D341Med (cell line): ENCODE results near the gene APCDD1L.
A peak's percentile ranks its signal among the peaks of the same experiment; 100 is the strongest.

Experiments
- DNase-seq: peaks from one replicate; pipeline ENCODE4 v3.0.0; 2012; ENCODE audit warnings: low spot score

The APCDD1L gene

DNA sequence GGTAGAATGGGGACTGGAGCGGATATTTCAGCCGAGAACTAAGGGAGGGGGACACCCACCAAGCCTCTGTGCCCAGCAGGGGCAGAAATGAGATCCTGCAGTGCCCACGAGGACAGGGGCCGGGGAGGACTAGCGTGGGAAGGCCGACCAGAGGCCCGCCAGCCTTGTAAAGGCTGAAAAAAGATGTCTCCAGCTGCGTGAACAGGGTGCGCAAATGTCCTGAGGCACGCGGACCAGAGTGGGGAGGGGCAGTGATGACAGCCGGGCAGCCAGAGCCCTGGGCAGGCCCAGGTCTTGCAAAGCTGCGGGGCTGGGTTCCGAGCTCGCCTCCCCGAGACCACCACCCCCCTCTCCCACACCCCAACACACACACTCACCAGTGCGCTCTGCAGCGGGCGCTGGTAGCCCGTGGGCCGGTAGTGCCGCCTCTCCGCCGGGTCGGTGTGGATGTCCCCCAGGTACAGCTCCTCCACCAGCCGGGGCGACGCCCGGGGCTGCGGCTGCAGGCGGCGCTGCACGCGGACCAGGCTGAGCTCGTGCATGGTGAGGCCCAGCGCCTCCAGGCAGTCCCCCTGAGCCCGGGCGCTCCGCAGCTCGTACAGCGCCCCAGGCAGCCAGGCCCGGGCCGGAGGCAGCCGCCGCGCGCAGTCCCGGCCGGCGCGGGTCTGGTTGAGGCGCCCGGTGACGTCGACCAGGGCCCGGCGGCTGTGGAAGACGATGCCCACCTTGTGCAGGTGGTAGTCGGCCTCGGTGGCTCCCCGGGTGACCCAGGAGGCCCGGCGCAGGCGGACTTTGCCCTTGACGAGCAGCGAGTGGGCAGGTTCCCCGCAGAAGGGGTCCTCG lies 48.2 kb downstream of the APCDD1L start:
- DNase-seq, result no peak

DNA sequence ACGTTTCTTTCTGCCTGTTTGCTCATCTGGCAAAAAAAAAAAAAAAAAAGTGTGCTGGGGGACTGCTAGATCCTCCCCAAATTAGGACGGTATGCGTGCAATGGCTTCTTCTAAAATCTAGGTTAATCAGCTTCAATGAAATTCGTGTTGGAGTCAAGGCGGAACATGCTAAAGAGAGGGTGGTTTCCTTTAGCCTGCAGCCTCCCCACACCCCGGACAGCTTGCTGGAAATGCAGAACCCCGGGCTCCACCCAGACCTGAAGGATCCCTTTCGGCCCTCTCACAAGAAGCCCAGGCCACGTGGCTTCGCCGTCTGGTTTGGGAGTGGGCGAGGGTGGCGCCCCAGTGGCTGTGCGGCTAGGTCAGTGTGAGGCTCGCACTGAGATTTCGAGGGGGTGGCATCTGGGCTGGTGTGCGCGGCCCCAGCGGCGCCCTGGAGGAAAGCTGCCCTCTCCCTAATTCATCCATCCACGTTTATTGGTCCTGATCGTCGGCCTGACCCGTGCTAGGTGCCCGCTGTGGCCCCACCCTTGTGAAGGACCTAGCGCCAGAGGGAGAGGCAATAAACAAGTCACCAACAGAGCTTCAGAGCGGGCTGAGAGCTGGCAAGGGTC lies 49.0 kb downstream of the APCDD1L start:
- no peak for DNase-seq

DNA sequence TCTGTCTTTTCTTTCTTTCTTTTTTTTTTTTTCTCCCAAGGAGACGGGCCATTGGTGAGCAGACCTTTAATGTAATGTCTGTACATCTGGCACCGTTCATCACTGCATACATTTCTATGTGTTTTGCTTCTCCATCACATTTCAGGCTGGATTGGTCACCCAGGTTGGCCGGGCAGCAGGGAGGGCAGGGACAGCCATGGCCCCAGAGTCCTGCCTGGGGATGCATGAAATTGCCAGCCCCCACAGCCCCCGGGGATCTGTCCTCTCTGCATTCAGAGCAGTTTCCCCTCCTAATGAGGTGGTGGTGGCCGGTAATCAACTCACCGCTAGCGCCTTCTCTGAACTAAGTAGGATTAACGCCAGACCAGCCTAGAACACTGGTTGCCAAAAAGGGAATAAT lies 50.4 kb downstream of the APCDD1L start:
- DNase-seq, result no peak

DNA sequence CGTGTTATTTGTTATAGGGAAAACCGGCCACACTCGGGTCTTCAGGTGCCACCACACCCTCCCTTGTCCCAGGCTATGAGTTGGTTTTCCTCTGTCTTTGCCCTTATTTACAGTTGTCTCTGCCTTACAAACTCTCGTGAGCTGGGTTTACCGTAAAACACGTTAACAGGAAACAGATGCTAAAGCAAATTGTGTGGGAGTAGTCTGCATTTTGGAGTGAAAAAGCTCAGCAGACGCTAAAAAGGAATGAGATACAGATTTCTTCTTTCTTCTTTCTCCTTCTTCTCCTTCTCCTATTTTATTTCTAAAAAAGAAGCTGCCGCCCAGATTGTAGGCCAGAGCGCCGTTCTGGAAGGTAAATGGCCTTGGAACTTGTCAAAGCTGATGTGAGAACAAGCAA lies 51.9 kb downstream of the APCDD1L start:
- DNase-seq, result no peak

DNA sequence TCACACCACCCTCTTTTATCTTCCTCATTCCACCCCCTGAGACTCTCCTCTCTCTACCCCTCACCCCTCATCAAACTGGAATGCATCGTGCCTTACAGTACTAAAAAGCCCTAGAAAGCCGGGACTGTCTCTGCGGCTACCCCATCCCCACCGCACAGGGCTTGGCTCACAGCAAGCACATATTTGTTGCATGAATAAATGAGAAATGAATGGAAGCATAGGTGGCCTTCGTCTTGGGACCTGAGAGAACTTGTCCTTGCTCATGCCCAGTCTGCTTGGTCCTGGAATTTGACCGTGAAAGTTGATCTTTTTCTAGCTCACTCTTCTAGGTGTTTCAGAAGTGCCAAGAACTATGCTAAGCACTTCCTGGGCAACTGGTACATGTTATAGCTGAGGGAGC lies 53.3 kb downstream of the APCDD1L start:
- no peak for DNase-seq

DNA sequence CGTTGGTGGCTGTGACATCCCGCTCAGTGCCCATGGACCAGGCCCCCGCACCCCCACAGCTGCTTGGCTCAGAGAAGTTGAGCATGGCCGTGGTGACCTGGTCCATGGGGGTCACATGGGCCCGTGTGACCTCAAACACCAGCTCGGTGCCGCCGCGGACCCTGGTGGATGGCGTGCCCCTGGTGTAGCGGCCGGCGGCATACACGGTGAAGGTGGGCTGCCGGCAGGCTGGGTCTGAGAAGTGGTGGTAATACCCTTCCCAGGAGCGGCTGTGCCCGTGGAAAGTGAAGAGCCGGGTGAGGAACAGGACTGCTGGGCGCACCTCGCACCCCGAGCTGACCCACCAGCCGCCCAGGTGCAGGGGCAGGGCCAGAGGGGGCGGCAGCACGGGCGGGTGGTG lies 54.1 kb downstream of the APCDD1L start:
- no peak for DNase-seq

DNA sequence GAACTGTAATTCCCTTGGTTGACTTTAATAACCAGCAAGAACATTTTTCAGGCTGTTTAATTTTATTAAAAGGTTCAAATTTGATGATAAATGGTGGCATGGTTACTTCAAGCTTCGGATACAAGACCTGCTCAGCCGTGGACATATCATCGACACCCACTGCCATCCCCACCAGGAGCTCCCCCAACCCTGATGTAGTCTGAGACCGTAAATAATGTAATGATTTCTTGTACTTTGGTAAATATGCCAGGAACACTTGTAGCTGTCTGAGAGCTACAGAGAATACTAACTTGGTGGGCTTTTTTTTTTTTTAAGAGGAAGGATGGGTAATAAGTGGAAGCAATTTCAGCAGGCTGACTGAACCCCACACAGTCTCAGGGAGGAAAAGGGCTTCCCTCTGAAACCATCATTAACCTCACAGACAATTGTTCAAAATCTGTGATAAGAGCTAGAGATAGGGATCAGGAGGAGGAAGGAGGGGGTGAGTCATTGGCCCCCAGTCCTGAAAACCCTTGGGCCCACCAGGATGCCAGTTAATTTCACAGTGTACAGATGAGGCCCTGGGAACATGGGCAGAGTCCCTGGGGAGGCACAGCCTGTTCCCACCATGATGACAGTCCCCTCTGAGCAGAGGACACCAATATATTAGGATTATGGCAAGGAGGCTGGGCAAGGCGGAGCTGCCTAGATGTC lies 56.0 kb downstream of the APCDD1L start:
- DNase-seq, result no peak

DNA sequence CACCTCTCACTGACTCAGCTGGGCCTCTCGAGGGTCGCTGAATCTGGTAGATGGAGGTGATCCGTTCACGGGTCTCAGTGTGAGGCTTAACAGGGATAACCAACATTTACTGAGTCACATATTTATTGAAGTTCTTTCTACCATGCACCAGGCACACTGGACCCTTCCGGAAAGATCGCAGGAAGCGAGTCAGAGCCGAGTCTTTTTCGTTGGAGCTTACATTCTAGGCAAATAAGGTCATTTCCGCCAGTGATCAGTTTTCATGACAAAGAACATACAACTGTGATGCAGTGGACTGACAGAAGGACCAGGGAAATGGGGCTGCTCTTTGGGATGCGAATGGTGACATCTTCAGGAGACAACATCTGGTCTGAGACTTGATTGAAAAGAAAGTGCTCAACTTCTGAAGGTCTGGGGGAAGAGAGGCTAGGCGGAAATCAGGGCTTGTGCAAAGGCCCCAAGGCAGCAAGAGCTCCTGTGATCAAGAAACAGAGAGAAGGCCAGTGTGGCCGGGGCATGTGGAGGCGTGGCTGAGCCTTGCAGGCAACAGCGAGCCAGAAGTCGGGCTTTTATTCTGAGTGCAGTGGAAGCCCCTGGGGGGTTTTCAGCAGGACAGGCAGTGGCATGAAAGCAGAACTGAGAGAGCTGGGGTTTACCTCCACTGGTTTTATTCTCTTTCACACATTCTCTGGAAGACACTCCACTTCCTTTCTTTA lies 56.7 kb downstream of the APCDD1L start:
- DNase-seq, result no peak

DNA sequence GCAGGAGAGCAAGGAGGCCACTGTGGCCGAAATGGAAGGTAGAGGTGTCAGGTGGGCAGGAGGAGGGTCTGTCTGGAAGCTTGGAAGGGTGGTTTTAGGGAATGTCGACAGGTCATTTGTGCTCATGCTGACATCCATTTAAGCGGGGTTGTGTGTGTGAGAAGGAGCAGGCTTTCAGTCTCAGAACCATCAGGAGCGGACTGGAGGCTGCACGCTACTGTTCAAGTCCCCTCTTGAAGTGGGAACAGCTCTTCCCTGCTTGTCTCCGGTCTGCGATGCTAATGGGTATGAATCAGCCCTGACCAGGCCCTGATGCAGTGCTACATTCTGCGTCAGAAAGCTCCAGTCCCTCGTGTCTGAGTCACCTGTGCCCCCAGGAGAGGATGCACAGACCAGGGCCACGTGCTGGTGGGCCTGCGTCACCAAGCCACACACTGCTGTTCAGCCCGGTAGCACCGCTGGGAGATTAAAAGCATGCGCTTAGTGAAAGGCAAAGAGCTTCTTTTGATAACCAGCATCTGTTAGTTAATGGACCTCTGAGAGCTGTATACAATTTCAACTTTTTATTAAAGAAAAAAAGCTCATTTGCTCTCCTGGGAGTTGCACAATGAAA lies 58.0 kb downstream of the APCDD1L start:
- no peak for DNase-seq

DNA sequence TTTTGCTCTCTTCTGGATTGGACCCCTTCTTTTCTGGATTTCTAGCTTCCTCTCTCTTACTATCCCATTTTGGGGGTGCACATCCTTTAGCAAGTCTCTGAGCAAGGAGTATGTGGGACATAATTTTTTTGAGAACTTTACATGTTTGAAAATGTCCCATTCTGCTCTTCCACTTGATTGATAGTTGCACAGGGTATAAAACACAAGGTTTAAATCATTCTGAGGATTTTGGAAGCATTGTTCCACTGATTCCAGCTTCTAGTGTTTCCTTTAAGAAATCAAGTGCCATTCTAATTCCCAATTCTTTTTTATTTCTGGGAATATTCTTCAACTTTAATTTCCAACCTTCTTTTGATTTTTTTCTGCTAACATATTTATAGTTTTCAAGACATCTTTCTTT lies 60.7 kb downstream of the APCDD1L start:
- no peak for DNase-seq

DNA sequence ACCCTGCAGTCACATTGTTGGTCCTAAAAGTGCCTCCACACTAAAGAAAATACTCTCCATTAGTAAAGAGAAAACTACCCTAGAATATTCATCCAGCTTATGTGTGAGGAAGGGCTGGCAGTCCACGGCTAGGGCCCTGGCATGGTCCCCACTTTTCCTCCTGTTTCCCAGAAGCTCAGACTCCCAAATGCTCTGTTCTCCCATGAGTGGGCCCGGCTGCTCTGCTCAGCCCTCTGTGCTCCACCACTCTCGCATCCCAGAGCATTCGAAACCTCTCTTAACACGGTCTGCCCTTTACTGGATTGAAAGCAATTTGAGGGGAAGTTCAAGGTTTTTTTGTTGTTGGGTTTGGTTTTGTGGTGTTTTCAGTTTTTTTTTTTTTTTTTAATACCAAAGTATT lies 61.8 kb downstream of the APCDD1L start:
- DNase-seq, result no peak

DNA sequence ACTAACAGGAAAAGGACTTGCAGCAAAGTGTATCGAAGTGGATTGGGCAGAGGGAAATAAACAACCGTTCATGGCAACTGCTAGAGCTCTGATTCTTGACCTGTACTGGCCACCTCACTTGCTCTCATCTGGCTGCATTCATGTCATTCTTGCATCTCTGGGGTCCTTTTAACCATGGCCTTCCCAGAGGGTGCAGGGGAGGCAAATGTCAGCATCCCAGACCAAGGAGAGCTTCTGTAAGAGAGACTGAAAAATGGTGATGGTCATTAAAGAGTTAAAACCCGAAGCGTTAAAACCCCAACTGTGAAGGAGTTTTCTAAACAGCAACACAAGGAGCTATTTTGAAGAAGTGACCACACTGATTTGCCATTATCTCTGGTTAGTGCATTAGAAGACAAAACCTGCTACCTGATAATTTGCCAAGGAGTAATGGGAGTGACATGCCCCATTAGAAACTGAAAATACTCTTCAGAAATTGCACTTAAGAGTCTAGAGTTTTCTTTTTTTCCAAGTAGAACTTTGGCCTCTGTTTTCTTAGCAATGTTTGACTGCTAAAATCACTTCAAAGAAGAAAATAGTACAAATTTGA lies 62.4 kb downstream of the APCDD1L start:
- no peak for DNase-seq

DNA sequence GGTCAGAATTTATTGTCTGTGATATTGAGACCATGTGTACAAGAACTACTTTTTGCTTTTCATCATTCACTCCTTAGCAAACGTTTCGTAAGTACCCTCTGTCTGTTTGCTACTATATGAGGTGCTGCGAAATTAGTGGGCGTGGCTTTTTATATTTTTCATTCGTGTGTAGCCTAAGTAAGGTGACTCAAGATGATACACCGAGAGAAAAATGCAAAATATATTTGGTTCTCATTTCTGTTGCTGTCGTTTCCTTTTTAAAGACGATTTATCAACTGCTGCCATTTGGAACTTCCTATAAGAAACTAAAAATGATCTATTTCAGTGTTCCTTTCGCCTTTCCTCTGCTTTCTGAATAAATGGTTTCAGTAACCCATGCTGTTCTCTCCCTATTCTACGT lies 64.9 kb downstream of the APCDD1L start:
- DNase-seq, result no peak

DNA sequence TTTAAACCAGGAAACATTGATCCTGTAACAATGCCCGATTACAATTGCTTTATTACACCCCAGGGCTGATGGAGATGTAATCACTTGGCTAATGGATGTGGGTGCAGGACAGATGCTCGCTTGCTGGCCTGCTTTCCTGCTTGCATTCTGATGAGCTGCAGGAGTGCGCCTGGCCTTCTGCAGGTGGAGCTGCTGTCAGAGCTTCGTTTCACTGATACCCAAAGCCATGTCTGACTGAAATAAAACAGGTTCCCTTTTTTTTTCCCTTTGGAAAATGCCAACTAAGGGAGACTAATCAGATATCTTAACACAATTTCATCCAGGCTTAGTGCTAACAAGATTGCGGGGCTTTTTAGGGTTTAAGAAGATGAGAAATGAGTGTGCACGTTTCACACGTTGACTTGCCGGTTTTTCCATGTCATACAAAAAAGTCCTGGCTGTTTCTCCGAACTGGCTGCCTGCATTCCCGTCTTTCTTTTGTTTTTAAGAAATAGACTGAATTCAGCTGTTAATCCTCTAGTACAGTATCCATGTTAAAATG lies 65.4 kb downstream of the APCDD1L start:
- no peak for DNase-seq

DNA sequence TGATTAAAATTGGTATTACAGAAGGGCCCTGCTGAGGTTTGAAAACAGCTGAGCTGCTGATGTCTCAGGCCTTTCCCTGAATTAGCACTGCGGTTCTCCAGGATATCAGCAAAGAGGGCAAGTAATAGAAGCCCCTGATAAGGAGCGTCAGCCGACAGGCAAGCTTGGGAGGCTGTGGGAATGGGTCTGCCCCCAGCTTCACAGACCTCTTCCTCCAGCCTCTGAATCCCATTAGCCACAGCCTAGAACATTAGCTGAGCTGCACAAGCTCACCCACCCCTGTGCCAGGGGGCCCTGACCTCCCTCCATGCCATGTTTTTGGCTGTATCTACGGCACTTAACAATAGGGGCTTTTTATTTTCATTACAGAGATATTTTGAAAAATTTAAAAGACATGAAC lies 66.2 kb downstream of the APCDD1L start:
- DNase-seq, result no peak

DNA sequence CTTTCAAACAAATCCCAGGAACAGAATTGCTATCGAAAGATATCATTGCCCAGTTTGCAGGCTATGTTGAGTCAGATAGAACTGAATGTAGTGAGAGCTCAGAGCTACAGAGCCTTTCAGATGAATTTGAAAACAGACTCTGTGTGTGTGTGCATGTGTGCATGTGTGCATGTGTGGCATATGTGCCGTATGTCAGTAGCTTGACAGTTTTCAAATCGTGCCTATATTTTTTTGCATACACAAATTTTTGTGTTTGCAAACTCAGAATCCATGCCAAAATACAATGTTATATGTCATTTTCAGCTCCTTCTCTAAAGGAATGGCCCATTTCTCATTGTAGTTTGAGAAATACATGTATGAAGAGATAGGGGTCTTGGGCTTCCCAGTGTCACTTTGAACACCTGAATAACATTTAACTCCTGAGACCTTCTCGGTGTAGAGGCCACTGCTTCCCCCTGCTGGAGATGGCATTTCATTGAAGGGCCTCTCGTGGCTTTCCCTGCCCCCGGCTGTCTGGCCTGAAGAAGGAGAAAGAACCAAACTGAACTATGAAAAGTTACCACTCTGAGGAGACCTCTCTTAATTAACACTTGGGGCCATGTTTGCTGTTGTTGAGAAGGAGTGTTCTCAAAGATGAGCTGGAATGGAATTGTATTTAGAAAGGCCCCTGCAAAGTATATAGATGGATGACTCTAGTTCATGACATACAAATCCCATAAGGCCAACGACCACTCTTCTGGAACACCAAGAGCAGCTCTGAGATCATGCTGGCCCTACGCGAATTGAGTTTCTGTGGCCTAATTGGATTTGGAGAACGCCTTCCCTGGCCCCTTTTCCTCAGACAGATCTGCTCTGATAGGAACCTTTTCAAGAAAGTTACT lies 67.4 kb downstream of the APCDD1L start:
- DNase-seq, result peak; percentile 76

DNA sequence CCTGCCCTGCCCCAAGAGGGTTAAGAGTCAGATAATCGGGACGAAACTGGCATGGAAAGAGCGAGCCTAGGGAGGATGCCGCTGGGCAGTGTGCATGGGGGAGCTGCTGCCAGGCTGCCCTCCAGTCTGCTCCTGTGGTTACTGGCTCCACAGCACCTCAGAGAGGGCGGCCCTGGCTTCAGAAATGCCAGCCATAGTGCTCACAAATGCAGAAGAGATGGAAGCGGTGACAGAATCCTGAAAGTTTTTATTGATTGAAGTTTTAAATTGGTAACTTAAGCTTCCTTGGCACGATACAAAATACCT lies 68.3 kb downstream of the APCDD1L start:
- DNase-seq, result no peak

DNA sequence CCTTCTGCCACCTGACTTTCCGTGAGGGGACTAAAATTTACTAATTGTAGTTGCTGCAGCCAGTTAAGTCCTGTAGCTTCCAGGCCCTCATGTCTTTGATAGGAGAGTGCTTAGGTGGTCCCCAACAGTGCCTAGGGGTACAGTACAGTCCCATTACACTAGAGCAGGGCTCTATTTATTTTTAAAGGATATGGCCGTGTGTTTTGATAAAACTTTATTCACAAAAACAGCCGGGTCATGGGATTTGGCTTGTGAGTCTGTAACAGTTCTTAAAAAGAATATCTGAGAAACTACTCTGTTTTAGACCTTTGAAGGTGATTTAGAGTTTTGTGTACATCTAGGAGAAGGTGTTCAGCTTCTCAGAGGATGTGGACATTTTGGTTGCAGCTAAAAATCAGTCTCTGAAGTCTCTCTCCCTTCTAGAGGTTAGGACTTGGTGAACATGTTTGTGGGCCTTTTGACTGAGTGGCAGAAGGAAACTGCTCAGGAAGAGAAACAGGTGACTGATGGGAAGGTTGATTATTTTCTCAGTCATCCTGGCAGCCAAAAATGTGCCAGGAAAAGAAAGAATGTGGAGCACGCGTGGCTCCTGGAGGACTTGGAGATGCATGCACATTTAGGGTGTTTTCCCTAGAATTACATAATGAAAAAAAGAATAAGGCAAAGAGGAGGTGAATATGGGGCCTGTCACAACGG lies 68.8 kb downstream of the APCDD1L start:
- no peak for DNase-seq

DNA sequence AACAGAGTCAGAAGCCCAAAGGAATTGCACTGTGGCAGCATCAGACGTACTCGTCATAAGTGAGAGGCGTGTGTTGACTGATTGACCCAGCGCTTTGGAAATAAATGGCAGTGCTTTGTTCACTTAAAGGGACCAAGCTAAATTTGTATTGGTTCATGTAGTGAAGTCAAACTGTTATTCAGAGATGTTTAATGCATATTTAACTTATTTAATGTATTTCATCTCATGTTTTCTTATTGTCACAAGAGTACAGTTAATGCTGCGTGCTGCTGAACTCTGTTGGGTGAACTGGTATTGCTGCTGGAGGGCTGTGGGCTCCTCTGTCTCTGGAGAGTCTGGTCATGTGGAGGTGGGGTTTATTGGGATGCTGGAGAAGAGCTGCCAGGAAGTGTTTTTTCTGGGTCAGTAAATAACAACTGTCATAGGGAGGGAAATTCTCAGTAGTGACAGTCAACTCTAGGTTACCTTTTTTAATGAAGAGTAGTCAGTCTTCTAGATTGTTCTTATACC lies 70.4 kb downstream of the APCDD1L start:
- DNase-seq, result no peak

DNA sequence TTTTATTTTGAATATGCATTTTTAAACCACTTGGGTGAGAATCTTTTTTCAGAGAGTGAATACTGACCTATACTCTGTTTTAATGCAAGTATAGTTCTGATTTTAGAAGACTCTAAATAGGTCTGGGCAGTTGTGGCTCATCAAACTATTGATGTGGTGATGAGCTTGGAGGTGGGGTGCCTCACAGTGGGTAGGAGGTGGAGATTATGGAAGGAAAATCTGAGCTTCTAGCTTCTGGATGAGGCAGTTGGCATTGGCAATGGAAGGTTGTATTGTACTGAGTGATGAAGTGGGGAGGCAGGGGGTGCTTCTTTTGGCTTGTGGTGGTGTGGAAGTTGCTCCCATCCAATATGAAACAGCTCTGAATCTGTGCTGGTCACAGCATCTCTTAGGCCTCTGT lies 73.5 kb downstream of the APCDD1L start:
- no peak for DNase-seq
